Activated CD8-positive, alpha-beta memory T cell treated with anti-CD3 and anti-CD28 coated beads for 36 hours (primary cell): ENCODE measurements around the gene DRAP1. TPM values are rescaled to one million over a fixed set of nuclear protein-coding genes. Genes with fewer than 3 reads are reported as not detected.
"Not testable (repeated sequence)": the region's sequence is repeated elsewhere in the genome, so short reads cannot be mapped to it uniquely, and the experiment has no call there.

Experiments used
- CTCF ChIA-PET: fragments of 350-600 bp; sonication (Branson Sonifier 250); formaldehyde crosslinking; loops from one replicate; lab custom pipeline; 2021; ENCODE audit warnings: antibody characterized with exemption; lab: Charles Lee
- POLR2A ChIA-PET: fragments of 350-600 bp; sonication (Branson Sonifier 250); formaldehyde crosslinking; loops from one replicate; lab custom pipeline; 2021; ENCODE audit warnings: antibody characterized with exemption; lab: Charles Lee
- total RNA-seq, 2 experiments: library from RNA; stranded (reverse); gene quantifications; one replicate each; pipeline ENCODE4 v1.2.3, GENCODE V29; 2021

Gene DRAP1
- total RNA-seq, 2 experiments from 2014 or later: 99.6 to 102 TPM

DNA sequence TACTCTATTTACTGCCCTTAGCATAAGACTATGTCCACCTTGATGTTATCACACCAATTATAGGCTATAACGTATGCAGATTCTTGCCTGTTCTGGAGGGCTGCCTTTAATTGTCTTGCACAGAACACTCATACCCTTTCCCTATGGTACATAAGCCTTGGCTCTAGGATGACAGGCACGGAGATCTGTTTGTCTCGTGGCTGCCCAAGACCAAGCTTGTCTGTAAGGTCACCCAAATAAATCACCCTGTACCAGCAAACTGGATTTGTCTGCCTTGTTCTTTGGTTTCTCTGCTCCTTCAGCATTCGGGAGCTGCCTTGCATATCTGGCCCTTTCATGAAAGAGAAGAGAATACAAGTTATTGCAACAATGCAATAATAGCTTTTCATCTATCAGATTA lies 18.5 kb downstream of the DRAP1 start:
- CTCF ChIA-PET: interaction anchor here (2.1 kb wide), 1 partner anchor 11 kb away, joined by 6 read pairs; no protein-coding TSS in a partner anchor
- POLR2A ChIA-PET: no interaction called here

DNA sequence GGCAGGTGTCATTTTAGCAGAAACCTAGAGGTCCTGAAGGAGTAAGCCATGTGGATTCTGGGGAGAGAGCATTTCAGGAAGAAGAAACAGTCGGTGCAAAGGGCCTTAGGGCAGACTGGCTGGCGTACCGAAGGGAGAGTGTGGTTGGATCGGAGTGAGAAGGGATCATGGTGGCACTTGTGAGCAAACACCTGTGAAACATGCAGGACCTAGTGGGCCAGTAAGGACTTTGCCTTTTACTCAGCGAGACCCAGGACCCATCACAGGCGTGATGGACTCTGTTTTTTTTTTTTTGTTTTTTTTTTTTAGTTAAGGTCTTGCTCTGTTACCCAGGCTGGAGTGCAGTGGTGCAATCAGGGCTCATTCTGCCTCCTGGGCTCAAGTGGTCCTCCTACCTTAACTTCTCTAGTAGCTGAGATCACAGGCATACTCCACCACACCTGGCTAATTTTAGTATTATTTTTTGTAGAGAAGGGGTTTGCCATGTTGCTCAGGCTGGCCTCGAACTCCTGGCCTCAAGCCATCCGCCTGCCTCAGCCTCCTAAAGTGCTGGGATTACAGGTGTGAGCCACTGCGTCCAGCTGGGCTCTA lies 22.6 kb downstream of the DRAP1 start:
- ChIA-PET POLR2A (no interaction called here), CTCF (interaction anchor here (0.7 to 1.4 kb wide), 2 partner anchors 34 to 54 kb away, joined by 4 read pairs; no protein-coding TSS in a partner anchor)

DNA sequence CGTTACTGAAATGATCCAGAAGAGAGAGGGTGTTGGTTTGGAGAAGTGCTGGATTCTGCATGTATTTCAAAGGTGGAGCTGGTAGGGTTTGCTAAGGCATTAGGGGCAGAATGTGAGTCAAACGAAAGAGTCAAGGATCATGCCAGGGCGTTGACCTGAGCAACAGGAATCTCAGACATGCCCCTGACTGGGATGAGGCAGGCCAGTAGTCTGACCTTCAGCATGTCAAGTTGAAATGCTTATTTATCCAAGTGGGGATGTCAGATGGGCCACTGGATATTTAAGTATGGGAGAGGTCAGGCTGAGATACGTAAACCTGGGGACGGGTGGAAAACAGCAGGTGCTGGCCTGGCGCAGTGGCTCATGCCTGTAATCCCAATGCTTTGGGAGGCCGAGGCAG lies 23.3 kb downstream of the DRAP1 start:
- CTCF ChIA-PET: interaction anchor here (0.7 to 1.4 kb wide), 2 partner anchors 33 to 55 kb away, joined by 4 read pairs; no protein-coding TSS in a partner anchor
- POLR2A ChIA-PET: no interaction called here

DNA sequence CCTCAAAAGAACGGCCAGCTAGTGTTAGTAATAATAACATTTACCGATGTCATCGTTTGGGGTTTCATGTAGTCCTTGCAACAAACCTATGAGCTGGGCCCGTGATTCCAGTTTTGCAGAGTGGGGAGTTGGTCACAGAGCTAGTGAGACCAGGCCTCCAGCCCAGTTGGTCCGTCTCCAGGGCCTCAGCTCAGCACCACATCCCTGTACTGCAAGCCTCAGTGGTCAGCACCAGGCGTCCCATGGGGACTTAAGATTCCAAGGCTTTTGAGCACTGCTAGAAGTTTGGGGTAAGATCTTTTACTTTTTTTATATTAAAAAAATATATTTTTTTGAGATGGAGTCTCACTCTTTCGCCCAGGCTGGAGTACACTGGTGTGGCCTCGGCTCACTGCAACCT lies 25.0 kb downstream of the DRAP1 start:
- ChIA-PET POLR2A (no interaction called here), CTCF (no interaction called here)

DNA sequence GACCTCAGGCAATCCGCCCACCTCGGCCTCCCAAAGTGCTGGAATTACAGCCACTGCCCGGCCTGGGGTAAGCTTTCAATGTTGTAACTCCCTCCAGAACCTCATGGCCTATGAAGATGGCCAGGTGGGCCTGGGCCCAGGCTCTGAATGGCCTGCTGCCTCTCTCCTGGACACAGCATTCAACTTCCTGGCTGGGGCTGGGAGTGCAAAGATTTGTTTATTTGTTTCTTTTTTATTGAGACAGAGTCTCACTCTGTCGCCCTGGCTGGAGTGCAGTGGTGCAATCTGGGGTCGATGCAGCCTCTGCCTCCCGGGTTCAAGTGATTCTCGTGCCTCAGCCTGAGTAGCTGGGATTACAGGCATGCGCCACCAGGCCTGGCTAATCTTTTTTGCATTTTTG lies 25.5 kb downstream of the DRAP1 start:
- CTCF ChIA-PET: no interaction called here
- POLR2A ChIA-PET: no interaction called here

DNA sequence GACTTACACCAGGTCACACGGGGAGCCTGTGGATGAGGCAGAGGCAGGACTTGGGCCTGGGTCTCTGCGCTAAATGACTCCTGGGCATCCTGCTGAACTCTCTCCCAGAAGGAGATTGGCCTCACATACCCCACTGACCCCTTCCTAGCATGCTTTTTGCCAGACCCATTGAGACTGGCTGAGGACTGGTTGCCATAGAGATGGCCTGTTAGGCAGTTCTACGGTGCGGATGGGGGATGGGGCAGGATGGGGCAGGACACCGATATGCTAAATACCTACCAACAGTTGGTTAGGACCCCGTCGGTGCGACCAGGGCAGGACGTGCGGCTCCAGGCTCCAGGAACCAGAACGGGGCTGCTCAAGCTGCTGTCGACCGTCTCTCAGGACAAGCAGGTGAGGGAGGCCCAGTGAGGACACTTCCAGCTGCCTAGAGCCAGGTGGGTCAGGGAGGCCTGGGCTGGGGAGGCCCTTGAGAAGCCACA lies 26.2 kb downstream of the DRAP1 start, which contains the start of gene TSGA10IP:
Gene TSGA10IP (plus strand): TSS at position 51 of the 482 bp plus-strand sequence. CDS start 196 bp downstream, at position 247.
- ChIA-PET POLR2A (no interaction called here), CTCF (interaction anchor here (0.5 kb wide), 2 partner anchors 33 to 234 kb away, joined by 6 read pairs; no protein-coding TSS in a partner anchor)

DNA sequence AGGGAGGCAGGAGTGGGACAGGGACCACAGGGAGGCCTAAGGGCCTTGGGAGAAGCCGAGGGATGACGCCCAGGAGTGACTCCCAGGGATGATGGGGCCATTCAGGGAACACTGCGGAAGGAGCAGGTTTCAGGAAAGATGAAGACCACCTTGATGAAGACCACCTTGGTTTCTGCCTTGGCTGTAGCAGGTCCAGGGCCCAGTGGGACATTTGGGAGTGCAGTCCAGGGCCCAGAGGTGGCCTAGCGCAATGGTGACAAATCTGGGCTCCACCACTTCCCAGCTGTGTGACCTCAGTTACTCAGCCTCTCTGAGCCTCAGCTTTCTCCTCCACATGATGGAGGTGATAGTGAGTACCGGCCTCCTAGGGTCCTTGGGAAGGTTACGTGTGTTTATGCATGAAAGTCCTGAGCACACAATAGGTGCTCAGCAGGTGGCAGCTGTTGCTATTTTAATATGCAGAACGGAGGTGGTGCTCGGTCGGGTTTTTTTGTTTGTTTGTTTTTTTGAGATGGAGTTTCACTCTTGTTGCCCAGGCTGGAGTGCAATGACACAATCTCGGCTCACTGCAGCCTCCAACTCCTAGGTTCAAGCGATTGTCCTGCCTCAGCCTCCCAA lies 26.8 kb downstream of the DRAP1 start:
- ChIA-PET POLR2A (no interaction called here), CTCF (interaction anchor here (0.5 kb wide), 1 partner anchor 34 kb away, joined by 6 read pairs; no protein-coding TSS in a partner anchor)

DNA sequence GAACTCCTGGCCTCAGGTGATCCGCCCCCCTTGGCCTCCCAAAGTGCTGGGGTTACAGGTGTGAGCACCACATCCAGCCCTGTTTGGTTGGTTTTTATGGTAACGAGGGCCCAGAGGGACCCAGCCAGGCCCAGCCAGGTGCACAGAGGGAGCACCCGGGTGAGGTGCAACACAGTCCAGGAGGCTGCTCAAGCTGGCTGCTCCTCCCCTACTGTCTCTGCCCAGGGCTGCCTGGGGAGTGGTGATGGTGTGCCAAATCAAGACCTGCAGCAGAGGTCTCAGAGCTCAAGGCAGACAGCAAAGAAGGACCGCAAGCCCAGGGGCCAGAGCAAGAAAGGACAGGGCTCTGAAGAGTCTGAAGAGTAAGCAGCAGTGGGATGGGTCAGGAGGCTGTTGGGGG lies 27.4 kb downstream of the DRAP1 start:
- CTCF ChIA-PET: interaction anchor here (1.1 kb wide), 1 partner anchor 13 kb away, joined by 3 read pairs; no protein-coding TSS in a partner anchor
- POLR2A ChIA-PET: no interaction called here

DNA sequence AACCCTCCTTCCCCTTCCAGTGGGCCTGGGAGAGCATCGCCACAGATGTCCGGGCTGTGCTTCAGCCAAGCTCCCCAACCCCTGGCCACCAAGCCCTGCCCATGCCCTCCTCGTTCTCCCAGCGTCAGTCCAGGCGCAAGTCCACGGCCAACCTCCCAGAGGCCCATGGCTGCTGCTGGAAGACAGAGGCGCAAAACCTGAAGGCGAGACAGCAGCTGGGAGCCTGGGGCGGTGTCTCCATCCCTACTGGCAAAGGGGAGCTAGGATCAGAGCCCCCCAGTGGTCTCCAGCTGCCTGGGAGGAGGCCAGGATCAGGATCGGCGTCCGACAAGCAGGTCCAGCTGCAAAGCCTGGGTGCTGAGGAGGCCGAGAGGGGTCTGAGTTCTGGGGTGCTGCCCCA lies 27.9 kb downstream of the DRAP1 start:
- ChIA-PET CTCF (interaction anchor here (1.1 kb wide), 1 partner anchor 14 kb away, joined by 3 read pairs; no protein-coding TSS in a partner anchor), POLR2A (no interaction called here)

DNA sequence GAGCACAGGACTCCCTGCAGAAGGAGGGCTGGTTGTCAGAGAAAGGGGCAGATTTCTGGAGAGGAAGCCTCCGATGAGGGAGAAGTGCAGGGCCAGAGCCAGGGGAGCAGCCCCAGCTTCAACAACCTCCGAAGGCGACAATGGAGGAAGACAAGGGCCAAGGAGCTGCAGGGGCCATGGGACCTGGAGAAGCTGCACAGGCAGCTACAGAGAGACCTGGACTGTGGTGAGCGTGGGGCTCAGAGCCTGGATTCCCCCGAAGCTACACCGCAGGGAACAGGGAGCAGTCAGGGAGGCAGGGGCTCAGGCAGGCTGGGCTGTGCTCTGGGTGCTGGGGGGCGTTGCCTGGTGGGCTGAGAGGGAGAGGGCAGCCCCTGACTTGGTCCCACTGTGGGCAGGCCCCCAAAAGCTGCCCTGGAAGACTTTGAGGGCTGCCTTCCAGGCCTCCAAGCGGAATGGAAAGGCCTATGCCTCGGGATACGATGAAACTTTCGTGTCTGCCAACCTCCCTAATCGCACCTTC lies 28.4 kb downstream of the DRAP1 start:
- POLR2A ChIA-PET: no interaction called here
- CTCF ChIA-PET: interaction anchor here (1.1 to 1.6 kb wide), 2 partner anchors 11 to 14 kb away, joined by 3 to 6 read pairs; no protein-coding TSS in a partner anchor

DNA sequence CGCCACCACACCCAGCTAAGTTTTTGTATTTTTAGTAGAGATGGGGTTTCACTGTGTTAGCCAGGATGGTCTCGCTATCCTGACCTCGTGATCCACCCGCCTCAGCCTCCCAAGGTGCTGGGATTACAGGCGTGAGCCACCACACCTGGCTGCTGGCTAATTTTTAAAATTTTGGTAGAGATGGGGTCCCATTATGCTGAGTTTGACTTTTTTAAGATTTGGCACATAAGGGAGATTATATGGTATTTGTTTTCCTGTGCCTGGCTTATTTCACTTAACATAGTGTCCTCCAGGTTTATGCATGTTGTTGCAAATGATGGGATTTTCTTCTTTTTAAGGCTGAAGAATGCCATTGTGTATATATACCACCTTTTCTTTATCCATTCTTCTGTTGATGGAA lies 31.5 kb downstream of the DRAP1 start:
- POLR2A ChIA-PET, CTCF ChIA-PET: not testable (repeated sequence)

DNA sequence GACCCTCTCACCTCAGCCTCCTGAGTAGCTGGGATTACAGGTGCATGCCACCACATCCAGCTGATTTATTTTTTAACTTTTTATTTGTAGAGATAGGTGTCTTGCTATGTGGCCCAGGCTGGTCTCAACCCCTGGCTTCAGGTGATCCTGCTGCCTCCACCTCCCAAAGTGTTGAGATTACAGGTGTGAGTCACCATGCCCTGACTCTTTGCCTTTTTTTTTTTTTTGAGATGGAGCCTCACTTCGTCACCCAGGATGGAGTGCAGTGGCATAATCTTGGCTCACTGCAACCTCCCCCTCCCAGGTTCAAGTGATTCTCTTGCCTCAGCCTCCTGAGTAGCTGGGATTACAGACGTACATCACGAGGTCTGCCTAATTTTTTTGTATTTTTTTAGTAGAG lies 32.4 kb downstream of the DRAP1 start:
- CTCF ChIA-PET, POLR2A ChIA-PET: not testable (repeated sequence)

DNA sequence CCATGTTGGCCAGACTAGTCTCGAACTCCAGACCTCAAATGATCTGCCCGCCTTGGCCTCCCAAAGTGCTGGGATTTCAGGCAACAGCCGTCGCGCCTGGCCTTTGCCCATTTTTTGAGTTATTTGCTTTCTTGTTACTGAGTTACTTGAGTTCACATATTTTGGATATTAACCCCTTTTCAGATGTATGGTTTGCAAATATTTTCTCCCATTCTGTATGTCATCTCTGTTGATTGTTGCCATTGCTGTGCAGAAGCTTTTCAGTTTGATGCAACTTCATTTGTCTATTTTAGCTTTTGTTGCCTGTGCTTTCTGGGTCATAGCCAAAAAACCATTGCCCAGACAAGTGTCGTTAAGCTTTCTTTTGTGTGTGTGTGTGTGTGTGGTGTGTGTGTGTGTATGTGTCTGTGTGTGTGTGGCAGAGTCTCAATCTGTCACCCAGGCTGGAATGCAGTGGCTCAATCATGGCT lies 32.9 kb downstream of the DRAP1 start:
- POLR2A ChIA-PET: no interaction called here
- CTCF ChIA-PET: no interaction called here

DNA sequence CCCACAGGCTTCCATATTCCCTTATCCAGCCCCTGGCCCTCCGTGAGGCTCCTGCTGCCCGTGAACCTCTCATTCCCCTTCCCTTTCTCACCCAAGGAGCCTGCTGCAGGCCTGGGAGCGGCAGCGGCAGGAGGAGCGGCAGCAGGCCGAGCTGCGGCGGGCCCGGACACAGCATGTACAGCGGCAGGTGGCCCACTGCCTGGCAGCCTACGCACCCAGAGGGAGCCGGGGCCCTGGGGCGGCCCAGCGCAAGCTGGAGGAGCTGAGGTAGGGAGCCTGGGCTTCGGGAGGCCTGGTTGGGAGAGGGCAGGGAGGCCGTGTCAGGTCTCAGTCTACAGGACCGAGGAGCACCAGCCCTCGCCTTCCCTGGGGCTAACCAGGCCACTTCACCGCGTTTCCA lies 34.2 kb downstream of the DRAP1 start:
- CTCF ChIA-PET: interaction anchor here (0.7 kb wide), 1 partner anchor 331 kb away, joined by 3 read pairs; no protein-coding TSS in a partner anchor
- POLR2A ChIA-PET: no interaction called here

DNA sequence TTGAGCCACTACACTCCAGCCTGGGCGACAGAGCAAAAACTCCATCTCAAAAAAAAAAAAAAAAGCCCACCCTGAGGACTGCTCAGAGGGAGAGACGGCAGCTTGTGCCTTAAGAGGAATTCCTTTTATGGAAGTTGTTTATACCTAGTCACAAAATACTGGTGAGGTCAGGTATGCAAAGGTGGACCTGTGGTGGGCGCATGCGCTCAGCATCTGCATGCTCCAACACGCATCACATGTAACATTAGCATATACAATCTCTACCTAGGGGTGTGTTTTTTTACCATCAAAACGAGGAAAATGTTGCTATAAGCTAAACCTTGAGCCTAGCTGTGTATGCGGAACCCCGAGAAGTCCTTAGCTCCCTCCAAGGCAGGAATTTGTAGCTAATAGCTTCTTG lies 35.5 kb downstream of the DRAP1 start:
- ChIA-PET CTCF (interaction anchor here (0.6 to 1.5 kb wide), 2 partner anchors 34 to 68 kb away, joined by 3 to 4 read pairs; no protein-coding TSS in a partner anchor), POLR2A (no interaction called here)

DNA sequence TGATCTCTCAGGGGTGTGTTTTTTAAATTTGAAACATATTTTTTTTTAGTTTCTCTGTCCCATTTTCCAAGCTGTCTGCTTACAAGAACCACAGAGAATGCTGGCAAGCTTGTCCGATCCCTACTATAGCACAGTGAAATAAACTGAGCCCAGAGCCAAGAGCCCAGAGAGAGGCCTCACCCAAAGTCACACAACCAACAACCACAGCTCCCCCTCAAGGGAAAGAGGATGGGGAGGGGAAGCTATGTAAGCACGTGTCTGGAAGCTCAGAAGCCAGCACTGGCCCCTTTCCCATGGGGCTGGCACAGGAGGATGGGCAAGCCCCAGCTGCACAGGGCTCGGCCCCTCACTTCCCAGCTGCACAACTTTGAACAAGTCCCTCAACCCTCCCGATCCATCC lies 39.1 kb downstream of the DRAP1 start:
- ChIA-PET CTCF (interaction anchor here (0.8 to 0.9 kb wide), 2 partner anchors 25 to 74 kb away, joined by 3 read pairs; no protein-coding TSS in a partner anchor), POLR2A (no interaction called here)

DNA sequence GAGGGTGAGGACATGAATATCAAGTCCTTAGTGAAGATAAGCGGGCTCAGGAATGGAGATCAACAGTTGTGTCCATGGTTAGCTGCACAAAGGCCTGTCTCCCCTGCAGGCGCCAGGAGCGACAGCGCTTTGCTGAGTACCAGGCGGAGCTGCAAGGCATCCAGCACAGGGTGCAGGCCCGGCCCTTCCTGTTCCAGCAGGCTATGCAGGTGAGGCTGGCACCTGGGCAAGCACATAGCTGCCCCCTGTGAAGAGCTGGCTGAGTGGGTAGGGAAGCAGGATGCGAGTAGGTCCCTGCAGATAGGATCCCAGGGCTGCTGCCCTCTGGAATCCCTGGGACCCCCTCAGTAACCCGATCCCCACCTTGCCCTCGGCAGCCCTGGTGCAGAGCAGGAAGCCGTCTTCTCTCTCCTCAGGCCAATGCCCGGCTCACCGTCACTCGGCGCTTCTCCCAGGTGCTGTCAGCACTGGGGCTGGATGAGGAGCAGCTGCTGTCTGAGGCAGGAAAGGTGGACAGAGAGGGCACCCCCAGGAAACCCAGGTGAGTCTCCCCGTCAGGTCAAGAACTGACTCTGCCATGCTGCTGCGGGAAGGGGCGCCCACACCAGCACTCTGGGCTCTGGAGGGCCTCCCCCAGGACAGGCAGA lies 39.7 kb downstream of the DRAP1 start:
- ChIA-PET POLR2A (interaction anchor here (0.6 kb wide), 2 partner anchors 35 to 68 kb away, joined by 4 to 5 read pairs; partner anchors contain the start of gene CCDC85B), CTCF (interaction anchor here (0.8 to 0.9 kb wide), 2 partner anchors 26 to 74 kb away, joined by 3 read pairs; no protein-coding TSS in a partner anchor)

DNA sequence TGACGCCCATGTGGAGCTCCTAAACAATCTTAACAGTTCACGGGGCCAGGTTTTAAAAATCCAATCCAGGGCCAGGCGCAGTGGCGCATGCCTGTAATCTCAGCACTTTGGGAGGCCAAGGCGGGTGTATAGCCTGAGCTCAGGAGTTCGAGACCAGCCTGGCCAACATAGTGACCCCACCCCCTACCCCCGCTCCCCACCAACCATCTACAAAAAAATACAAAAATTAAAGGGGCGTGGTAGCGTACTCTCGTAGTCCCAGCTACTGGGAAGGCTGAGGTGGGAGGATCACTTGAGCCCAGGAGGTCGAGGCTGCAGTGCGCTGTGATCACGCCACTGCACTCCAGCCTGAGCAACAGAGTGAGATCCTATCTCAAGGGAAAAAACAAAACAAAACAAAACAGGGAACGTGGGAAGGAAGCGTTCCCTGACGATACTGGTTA lies 41.6 kb downstream of the DRAP1 start:
- CTCF ChIA-PET: interaction anchor here (0.6 to 2.1 kb wide), 4 partner anchors 12 to 114 kb away, joined by 4 to 9 read pairs (median 6); partner anchors contain the start of gene FIBP
- POLR2A ChIA-PET: interaction anchor here (1.0 kb wide), 1 partner anchor 59 kb away, joined by 3 read pairs; no protein-coding TSS in a partner anchor
